Erythroblast (primary cell): Measurements from ENCODE around the gene DBF4.

Source experiments
- GATA1 ChIP-seq: IDR thresholded peaks from 2 replicates; pipeline ENCODE4 v1.6.1; 2011; ENCODE audit warnings: low read depth, mild to moderate bottlenecking, control low read depth, low read length, moderate library complexity
- POLR2A ChIP-seq: IDR thresholded peaks from 2 replicates; pipeline ENCODE4 v1.6.1; 2011; ENCODE audit warnings: mild to moderate bottlenecking, low read length

DNA sequence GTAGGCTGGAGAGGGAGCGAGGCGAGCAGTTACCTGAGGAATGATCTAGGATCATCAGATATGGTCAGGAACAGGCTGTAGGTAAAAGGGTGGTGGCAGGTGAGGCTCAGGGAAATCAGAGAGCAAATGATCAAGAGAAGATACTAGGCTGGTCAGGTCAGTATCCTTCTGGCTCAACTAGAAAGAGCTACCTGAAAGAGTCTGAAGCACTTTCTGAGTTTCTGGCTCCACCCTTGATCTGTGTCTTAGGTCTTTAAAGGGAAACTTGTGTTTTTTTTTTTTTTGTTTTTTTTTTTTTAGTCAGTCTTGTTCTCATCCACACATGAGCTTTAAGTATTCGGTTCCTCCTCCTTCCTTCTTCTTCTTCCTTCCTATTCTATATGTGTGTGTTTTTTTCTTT, 68.3 kb downstream of the DBF4 start:
- TF ChIP-seq POLR2A (no peak), GATA1 (no peak)
